Adrenal gland (tissue), 5 donors: ENCODE results near the gene SIRT6.

Experiments used
- CTCF ChIP-seq, 6 experiments: fragments of 450-650 bp in 4 of 6; fragments of 200-600 bp in 2 of 6; sonication (generic) in 1 of 6; IDR thresholded peaks; 1 replicate in 5 of 6; 2 replicates in 1 of 6; pipeline versions ENCODE4 v1.5.1 to v1.8.0; 2016 to 2021; ENCODE audit warnings: antibody characterized with exemption in 6 of 6, mild to moderate bottlenecking in 2 of 6, moderate library complexity in 1 of 6
- POLR2A ChIP-seq, 2 donors: fragments of 450-650 bp; IDR thresholded peaks; one replicate each; pipeline ENCODE4 v1.6.1; 2017; ENCODE audit warnings: antibody characterized with exemption in 2 of 2, mild to moderate bottlenecking in 2 of 2, moderate library complexity in 1 of 2
- donor health status: DM: no; HTN: no; CAD: no.

DNA sequence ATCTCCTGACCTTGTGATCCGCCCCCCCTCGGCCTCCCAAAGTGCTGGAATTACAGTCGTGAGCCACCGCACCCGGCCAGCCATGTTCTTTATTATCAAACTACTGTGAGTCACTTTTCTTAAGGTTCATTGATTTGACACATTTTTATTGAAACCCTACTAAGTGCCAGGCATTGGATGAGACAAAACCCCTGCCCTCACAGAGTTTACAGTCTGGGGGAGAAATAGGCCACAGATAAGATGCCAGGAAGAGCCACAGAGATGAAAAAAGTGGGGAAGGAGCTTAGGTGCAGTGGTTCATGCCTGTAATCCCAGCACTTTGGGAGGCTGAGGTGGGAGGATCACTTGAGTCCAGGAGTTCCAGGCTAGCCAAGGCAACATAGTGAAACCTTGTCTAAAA, 43.9 kb downstream of the SIRT6 start:
- TF ChIP-seq CTCF (IDR thresholded peaks at IDR 0.05) (no peak), POLR2A (IDR thresholded peaks at IDR 0.05) (no peak)
